T-helper 22 cell (primary cell): ENCODE data around the gene SYT2.
"Not testable (repeated sequence)": the region's sequence is repeated elsewhere in the genome, so short reads cannot be mapped to it uniquely, and the experiment has no call there.

ENCODE experiments used
- DNase-seq: peaks from one replicate; pipeline ENCODE4 v3.0.0-alpha.2; 2020; ENCODE audit warnings: low read depth

The SYT2 gene

GRCh38 chr1:202545647-202546303 lies 164.5 kb downstream of the SYT2 start:
- not testable (repeated sequence) for DNase-seq

- DNase-seq = not testable (repeated sequence)
Observed at GRCh38 chr1:202544766-202545449, 165.3 kb downstream of the SYT2 start.

GRCh38 chr1:202543537-202543936 lies 166.7 kb downstream of the SYT2 start:
- DNase-seq = not testable (repeated sequence)

- not testable (repeated sequence) for DNase-seq
Observed at GRCh38 chr1:202542415-202542814, 167.8 kb downstream of the SYT2 start.

GRCh38 chr1:202540858-202541257 lies 169.4 kb downstream of the SYT2 start:
- not testable (repeated sequence) for DNase-seq
